PC-3 (cell line): ENCODE results near the gene MEI4. TPM values are rescaled to one million over a fixed set of nuclear protein-coding genes. Genes with fewer than 3 reads are reported as not detected.

Source experiments
- ATAC-seq: fragments of 200-7000 bp; cut with Tn5 transposase; 2 replicates; pipeline ENCODE4 v1.9.1; 2020; ENCODE audit warnings: mild to moderate bottlenecking, moderate library complexity
- BruUV-seq: library from RNA; stranded (reverse); fragments of 400-500 nt; replicated peaks from 2 replicates; lab custom pipeline; 2021; lab: Mats Ljungman, UMichigan
- CTCF ChIA-PET: fragments of 300-600 bp; sonication (Branson Sonifier 250); formaldehyde crosslinking; loops from one replicate; lab custom pipeline; 2022; ENCODE audit warnings: antibody characterized with exemption; lab: Charles Lee
- POLR2A ChIA-PET: fragments of 300-600 bp; sonication (Branson Sonifier 250); formaldehyde crosslinking; loops from one replicate; lab custom pipeline; 2022; ENCODE audit warnings: antibody characterized with exemption; ENCODE audit not compliant: unreplicated experiment; lab: Charles Lee
- DNase-seq: peaks from one replicate; pipeline ENCODE4 v3.0.0-alpha.2; 2015
- H2AFZ ChIP-seq: fragments of 300-600 bp; sonication (generic); 2 replicates; pipeline ENCODE4 v1.6.0; 2016; ENCODE audit warnings: antibody characterized with exemption, low read length
- H3F3A ChIP-seq: fragments of 300-600 bp; sonication (generic); one replicate; pipeline ENCODE4 v1.6.0; 2017; ENCODE audit warnings: antibody characterized with exemption, low read length, control low read depth, mild to moderate bottlenecking; ENCODE audit not compliant: unreplicated experiment
- H3K27ac ChIP-seq: fragments of 300-600 bp; sonication (generic); 2 replicates; pipeline ENCODE4 v1.5.1; 2016; ENCODE audit warnings: mild to moderate bottlenecking, low read length
- H3K27me3 ChIP-seq: fragments of 300-600 bp; sonication (generic); 2 replicates; pipeline ENCODE4 v1.6.1; 2016; ENCODE audit warnings: low read length, mixed read lengths
- H3K36me3 ChIP-seq: fragments of 300-600 bp; sonication (generic); 2 replicates; pipeline ENCODE4 v1.6.1; 2016; ENCODE audit warnings: low read depth, mixed run types, low read length, mixed read lengths
- H3K4me1 ChIP-seq: fragments of 300-600 bp; sonication (generic); 2 replicates; pipeline ENCODE4 v1.5.1; 2016; ENCODE audit warnings: low read length; ENCODE audit not compliant: insufficient read depth
- H3K4me2 ChIP-seq: fragments of 300-600 bp; sonication (generic); 2 replicates; pipeline ENCODE4 v1.6.0; 2016; ENCODE audit warnings: low read length
- H3K4me3 ChIP-seq: fragments of 300-600 bp; sonication (generic); 2 replicates; pipeline ENCODE4 v1.5.1; 2016; ENCODE audit warnings: mild to moderate bottlenecking, low read length, mixed read lengths
- H3K79me2 ChIP-seq: fragments of 300-600 bp; sonication (generic); 2 replicates; pipeline ENCODE4 v1.6.1; 2017; ENCODE audit warnings: low read length, mixed read lengths
- H3K9ac ChIP-seq: fragments of 300-600 bp; sonication (generic); 2 replicates; pipeline ENCODE4 v1.6.0; 2016; ENCODE audit warnings: mild to moderate bottlenecking, low read length
- H3K9me2 ChIP-seq: fragments of 300-600 bp; sonication (generic); replicated peaks from 2 replicates; pipeline ENCODE4 v1.6.1; 2016; ENCODE audit warnings: mixed run types, low read length, mixed read lengths
- H3K9me3 ChIP-seq: fragments of 300-600 bp; sonication (generic); 2 replicates; pipeline ENCODE4 v1.6.1; 2016; ENCODE audit warnings: low read length, mixed read lengths
- H4K20me1 ChIP-seq: fragments of 300-600 bp; sonication (generic); 2 replicates; pipeline ENCODE4 v1.6.1; 2016; ENCODE audit warnings: low read length, mixed read lengths
- CTCF ChIP-seq: fragments of 300-600 bp; sonication (generic); conservative IDR thresholded peaks from 2 replicates; pipeline ENCODE4 v1.5.1; 2017; ENCODE audit warnings: antibody characterized with exemption, low read depth, mild to moderate bottlenecking, low read length
- EZH2 ChIP-seq: fragments of 300-600 bp; sonication (generic); IDR thresholded peaks from one replicate; pipeline ENCODE4 v1.6.1; 2017; ENCODE audit warnings: antibody characterized with exemption, mild to moderate bottlenecking, low read length; ENCODE audit not compliant: unreplicated experiment
- EZH2phosphoT487 ChIP-seq: fragments of 300-600 bp; sonication (generic); IDR thresholded peaks from 2 replicates; pipeline ENCODE4 v1.6.1; 2018; ENCODE audit warnings: mild to moderate bottlenecking, antibody characterized with exemption, low read length, borderline replicate concordance
- intact Hi-C: fragments of 100-400 bp; cut with micrococcal nuclease; formaldehyde crosslinking; loops from 2 replicates; pipeline ENCODE4 v1.9.0; 2023
- total RNA-seq: library from RNA; depleted of rRNA; stranded (reverse); fragments of >200 nt; gene quantifications from 2 replicates; pipeline ENCODE4 v1.2.3, GENCODE V29; 2014

The MEI4 gene
- total RNA-seq, 1 experiment from 2014 or later = not detected

GRCh38 chr6:77638129-77638830 is 14.6 kb upstream of the MEI4 start:
- Histone ChIP-seq H3K4me3 (no peak overlapping the region), H3K36me3 (no peaks in the 10 kb centered on the region), H3K4me2 (no peak overlapping the region), H3K27ac (no peak overlapping the region), H3K9ac (no peak overlapping the region), H4K20me1 (no peaks in the 10 kb centered on the region), H3K27me3 (no peaks in the 10 kb centered on the region), H2AFZ (no peak overlapping the region), H3K4me1 (no peaks in the 10 kb centered on the region), H3K9me3 (no peaks in the 10 kb centered on the region), H3K9me2 (no peaks in the 10 kb centered on the region), H3K79me2 (no peaks in the 10 kb centered on the region), H3F3A (no peaks in the 10 kb centered on the region)
- POLR2A ChIA-PET = no interaction called here
- DNase-seq (no peak), ATAC-seq (no peak)
- TF ChIP-seq EZH2phosphoT487 (no peak), EZH2 (no peak)
- CTCF ChIA-PET = no interaction called here
- intact Hi-C loops = no loop called here
- BruUV-seq = no TSS peak

DNA sequence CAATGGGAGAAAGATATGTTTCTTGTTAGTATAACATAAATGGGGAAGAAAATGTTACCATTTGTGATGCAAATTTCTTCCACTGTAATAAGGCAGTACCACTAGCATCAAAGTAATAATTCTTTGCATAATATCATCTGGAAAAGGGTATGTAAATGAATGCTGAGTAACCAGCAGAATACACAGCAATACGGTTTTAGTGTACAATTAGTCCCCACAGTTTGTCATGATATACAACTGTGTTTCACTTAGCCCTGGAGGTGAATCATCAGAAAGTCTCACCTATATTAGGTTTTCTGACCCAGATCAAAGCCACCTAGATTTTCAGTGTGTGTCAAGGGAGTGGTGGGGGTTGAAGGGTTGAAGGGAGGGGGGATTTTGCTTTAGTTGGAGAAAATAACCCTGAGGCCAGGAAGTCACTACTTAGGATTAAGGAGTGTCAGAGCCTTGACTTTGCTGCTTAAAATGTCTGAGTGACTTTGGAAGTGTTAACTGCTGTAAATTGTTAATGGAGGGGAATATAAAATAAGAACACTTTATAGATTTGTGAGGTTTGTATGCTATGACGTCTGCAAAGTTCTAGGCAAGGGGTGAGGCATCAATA is 8.6 kb upstream of the MEI4 start:
- Histone ChIP-seq H3K4me2 (no peak overlapping the region), H2AFZ (no peak overlapping the region), H4K20me1 (no peaks in the 10 kb centered on the region), H3K79me2 (no peaks in the 10 kb centered on the region), H3K36me3 (no peaks in the 10 kb centered on the region), H3K27me3 (no peaks in the 10 kb centered on the region), H3K4me3 (no peak overlapping the region), H3K9me3 (no peaks in the 10 kb centered on the region), H3K9me2 (no peaks in the 10 kb centered on the region), H3F3A (no peaks in the 10 kb centered on the region), H3K4me1 (no peaks in the 10 kb centered on the region), H3K9ac (no peak overlapping the region), H3K27ac (no peak overlapping the region)
- BruUV-seq = no TSS peak
- ChIA-PET CTCF (no interaction called here), POLR2A (no interaction called here)
- TF ChIP-seq EZH2phosphoT487 (no peak), CTCF (no peak), EZH2 (no peak)
- intact Hi-C loops = no loop called here
- no peak for DNase-seq
- ATAC-seq = no peak

- H3F3A ChIP-seq = no peaks in the 10 kb centered on the region
- H3K4me3 ChIP-seq = no peak overlapping the region
- H3K4me1 ChIP-seq = no peaks in the 10 kb centered on the region
- no peaks in the 10 kb centered on the region for H3K9me2 ChIP-seq
- no peak for DNase-seq
- POLR2A ChIA-PET = no interaction called here
- H3K4me2 ChIP-seq = no peak overlapping the region
- CTCF ChIA-PET = no interaction called here
- no peaks in the 10 kb centered on the region for H3K9me3 ChIP-seq
- H3K27ac ChIP-seq = no peak overlapping the region
- H3K27me3 ChIP-seq = no peaks in the 10 kb centered on the region
- intact Hi-C loops = no loop called here
- H2AFZ ChIP-seq = no peak overlapping the region
- no peak for ATAC-seq
- TF ChIP-seq EZH2 (no peak), EZH2phosphoT487 (no peak), CTCF (no peak)
- H3K36me3 ChIP-seq = no peaks in the 10 kb centered on the region
- BruUV-seq = no TSS peak
- H3K9ac ChIP-seq = no peak overlapping the region
- H4K20me1 ChIP-seq = no peaks in the 10 kb centered on the region
- H3K79me2 ChIP-seq = no peaks in the 10 kb centered on the region
Measured at GRCh38 chr6:77650098-77650663, 2.7 kb upstream of the MEI4 start.
